K562 (cell line): ENCODE results near the gene ANO4. TPM values are rescaled to one million over a fixed set of nuclear protein-coding genes. Genes with fewer than 3 reads are reported as not detected.

Experiments used
- ATAC-seq: fragments of 200-7000 bp; cut with Tn5 transposase; 3 replicates; pipeline ENCODE4 v1.9.1; 2020; ENCODE audit warnings: moderate library complexity
- BruUV-seq: library from RNA; stranded (reverse); fragments of 400-500 nt; replicated peaks from 2 replicates; lab custom pipeline; 2021; lab: Mats Ljungman, UMichigan
- CTCF ChIA-PET: fragments of 300-600 bp; formaldehyde crosslinking; extraction: SDS; loops from one replicate; lab custom pipeline; 2021; ENCODE audit warnings: low intra/inter-chr PET ratio; lab: Yijun Ruan, JAX
- POLR2A ChIA-PET: fragments of 300-600, 350-650 bp; sonication (Branson Sonifier 250); formaldehyde crosslinking; extraction: SDS; loops from one replicate; lab custom pipeline; 2021; ENCODE audit warnings: antibody characterized with exemption, inconsistent platforms; lab: Yijun Ruan, JAX
- DNase-seq, 4 experiments: peaks; one replicate each; pipeline versions ENCODE4 v3.0.0 to v3.0.0-alpha.2; 2011 to 2018; ENCODE audit warnings: low spot score in 3 of 4, mixed read lengths in 3 of 4; ENCODE audit errors: extremely low read depth in 1 of 4
- FAIRE-seq: peaks from 2 replicates; lab custom pipeline; 2011; peaks lifted over from hg19 to GRCh38; lab: Jason Lieb, UNC
- H2AFZ ChIP-seq: 2 replicates; pipeline ENCODE4 v1.6.0; 2011; ENCODE audit warnings: low read depth, low read length, control low read depth, inconsistent platforms
- H3K27ac ChIP-seq: fragments of 200-600 bp; 3 replicates; pipeline ENCODE4 v1.8.0; 2011; ENCODE audit warnings: low read depth, mild to moderate bottlenecking, control low read depth, inconsistent platforms, low read length, moderate library complexity, mixed read lengths; ENCODE audit errors: extremely low read depth
- H3K27me3 ChIP-seq, 2 experiments: fragments of 300-600 bp in 1 of 2; 2 replicates in 1 of 2; 3 replicates in 1 of 2; pipeline versions ENCODE4 v1.6.0 to v1.8.0; 2011; ENCODE audit warnings: inconsistent platforms in 2 of 2, low read length in 2 of 2, mild to moderate bottlenecking in 1 of 2, mixed read lengths in 1 of 2, moderate library complexity in 1 of 2; ENCODE audit not compliant: control insufficient read depth in 2 of 2, insufficient read depth in 2 of 2
- H3K36me3 ChIP-seq: fragments of 300-600 bp; 3 replicates; pipeline ENCODE4 v1.8.0; 2011; ENCODE audit warnings: mild to moderate bottlenecking, low read length, inconsistent platforms; ENCODE audit not compliant: control insufficient read depth, insufficient read depth
- H3K4me1 ChIP-seq, 2 experiments: fragments of 200-600 bp in 1 of 2; replicated peaks in 1 of 2; 2 replicates in 1 of 2; 3 replicates in 1 of 2; pipeline versions ENCODE4 v1.5.1 to v1.8.0; 2011; ENCODE audit warnings: inconsistent platforms in 2 of 2, low read length in 2 of 2, mild to moderate bottlenecking in 1 of 2, mixed read lengths in 1 of 2, moderate library complexity in 1 of 2; ENCODE audit not compliant: control insufficient read depth in 2 of 2, insufficient read depth in 2 of 2
- H3K4me2 ChIP-seq: 2 replicates; pipeline ENCODE4 v1.6.1; 2011; ENCODE audit warnings: low read length, control low read depth, inconsistent platforms, mixed read lengths; ENCODE audit not compliant: insufficient read depth
- H3K4me3 ChIP-seq: fragments of 200-600 bp; sonication (generic), shearing (Covaris generic); 2 replicates; pipeline ENCODE4 v1.5.1; 2016; ENCODE audit warnings: control low read depth, inconsistent platforms
- H3K79me2 ChIP-seq: fragments of 200-600 bp; 3 replicates; pipeline ENCODE4 v1.8.0; 2011; ENCODE audit warnings: low read length, inconsistent platforms; ENCODE audit not compliant: control insufficient read depth, insufficient read depth
- H3K9ac ChIP-seq, 2 experiments: 2 replicates each; pipeline versions ENCODE4 v1.6.0 to v1.6.1; 2011; ENCODE audit warnings: low read depth in 2 of 2, low read length in 2 of 2, control low read depth in 1 of 2, inconsistent platforms in 1 of 2, mild to moderate bottlenecking in 1 of 2, mixed read lengths in 1 of 2; ENCODE audit not compliant: insufficient read depth in 1 of 2
- H3K9me1 ChIP-seq: one replicate; pipeline ENCODE4 v1.6.0; 2011; ENCODE audit warnings: inconsistent platforms, mild to moderate bottlenecking, low read length, moderate library complexity; ENCODE audit not compliant: control insufficient read depth, insufficient read depth
- H3K9me3 ChIP-seq: replicated peaks from 2 replicates; pipeline ENCODE4 v1.5.1; 2011; ENCODE audit warnings: low read depth, low read length, inconsistent platforms; ENCODE audit not compliant: control insufficient read depth, insufficient read depth
- H4K20me1 ChIP-seq: replicated peaks from 2 replicates; pipeline ENCODE4 v1.6.1; 2011; ENCODE audit warnings: low read length, inconsistent platforms, mixed read lengths; ENCODE audit not compliant: control insufficient read depth, insufficient read depth
- DDX20 ChIP-seq: fragments of 450-650 bp; IDR thresholded peaks from 2 replicates; pipeline ENCODE4 v1.6.1; 2016; ENCODE audit warnings: missing genetic modification characterization, low read depth, mild to moderate bottlenecking, missing compliant biosample characterization, moderate library complexity
- ETV6 ChIP-seq, 3 experiments: fragments of 150-350 bp in 1 of 3; sonication (generic) in 1 of 3; formaldehyde crosslinking in 1 of 3; IDR thresholded peaks; 2 replicates each; pipeline versions ENCODE4 v1.6.1 to v1.8.0; 2014 to 2022; ENCODE audit warnings: borderline replicate concordance in 2 of 3, low read depth in 2 of 3, antibody characterized with exemption in 1 of 3, low read length in 1 of 3, mild to moderate bottlenecking in 1 of 3, missing genetic modification reagents in 1 of 3
- IFI16 ChIP-seq: fragments of 250-450 bp; sonication (Bioruptor Pico); IDR thresholded peaks from 2 replicates; pipeline ENCODE4 v2.1.2; 2022; ENCODE audit warnings: mild to moderate bottlenecking, inconsistent platforms
- MCM5 ChIP-seq: fragments of 450-650 bp; IDR thresholded peaks from 2 replicates; pipeline ENCODE4 v1.6.1; 2016; ENCODE audit warnings: low read depth
- NCOA2 ChIP-seq, 2 experiments: fragments of 450-650 bp; IDR thresholded peaks; 2 replicates each; pipeline ENCODE4 v1.6.1; 2018; ENCODE audit warnings: mild to moderate bottlenecking in 2 of 2, moderate library complexity in 1 of 2; ENCODE audit not compliant: partially characterized antibody in 2 of 2
- RBBP5 ChIP-seq: fragments of 200-600 bp; sonication (generic); IDR thresholded peaks from 2 replicates; pipeline ENCODE4 v1.6.1; 2012; ENCODE audit warnings: borderline replicate concordance, mild to moderate bottlenecking, low read length, control low read depth, inconsistent platforms; ENCODE audit not compliant: insufficient read depth, poor library complexity, severe bottlenecking
- RBM34 ChIP-seq: fragments of 200-400 bp; formaldehyde crosslinking; IDR thresholded peaks from 2 replicates; pipeline ENCODE4 v1.6.1; 2018; ENCODE audit warnings: low read length, borderline replicate concordance; ENCODE audit not compliant: insufficient read depth
- STAG1 ChIP-seq: sonication (generic); formaldehyde crosslinking; IDR thresholded peaks from 2 replicates; pipeline ENCODE4 v1.5.0; 2020; ENCODE audit warnings: missing genetic modification reagents, borderline replicate concordance
- TCF7L2 ChIP-seq: fragments of 150-350 bp; IDR thresholded peaks from 2 replicates; pipeline ENCODE4 v1.6.1; 2016; ENCODE audit warnings: low read depth, mild to moderate bottlenecking, low read length, moderate library complexity
- ZNF431 ChIP-seq: sonication (generic); formaldehyde crosslinking; IDR thresholded peaks from 2 replicates; pipeline ENCODE4 v1.8.0; 2022; ENCODE audit warnings: mild to moderate bottlenecking, missing genetic modification reagents
- WGBS: fragments of 100-300 bp; shearing (Covaris generic); methylation state at CpG from one replicate; pipeline ENCODE4 v1.1.6; 2016; ENCODE audit warnings: low coverage, mixed read lengths; ENCODE audit not compliant: insufficient coverage; ENCODE audit errors: missing lambda C conversion rate; 5-methylcytosine and 5-hydroxymethylcytosine counted together
- in situ Hi-C: fragments of 300-500 bp; cut with MboI; formaldehyde crosslinking; loops from 4 replicates; pipeline ENCODE4 v1.15.0; 2018; ENCODE audit warnings: inconsistent platforms, mixed read lengths
- intact Hi-C: fragments of 100-400 bp; cut with micrococcal nuclease; formaldehyde crosslinking; loops from 2 replicates; pipeline ENCODE4 v1.14.2; 2022
- polyA plus RNA-seq, 8 experiments: library from polyadenylated mRNA; depleted of rRNA in 4 of 8; stranded (reverse) in 5 of 8; unstranded in 3 of 8; fragments of >200 nt; fragmentation: Nextera tagmentation in 2 of 8; fragmentation: Illumina TruSeq in 1 of 8; extraction: Ambion mirVana in 2 of 8; extraction: Trizol in 1 of 8; gene quantifications; 2 replicates each; pipeline versions ENCODE4 v1.2.1 to v1.2.3, GENCODE V29; 2011 to 2014; ENCODE audit warnings: inconsistent platforms in 1 of 8, missing spikeins in 1 of 8
- total RNA-seq, 7 experiments: library from RNA; depleted of rRNA in 6 of 7; stranded (reverse); fragments of >200 nt in 6 of 7; fragmentation: Illumina TruSeq in 2 of 7; extraction: Trizol in 2 of 7; gene quantifications; 2 replicates each; pipeline versions ENCODE4 v1.2.1 to v1.2.3, GENCODE V29; 2011 to 2021; ENCODE audit warnings: low replicate concordance in 1 of 7
- TF ChIP-seq, protein P1 (sequence below): sonication (generic); IDR thresholded peaks from 2 replicates; pipeline ENCODE4 v1.6.1; 2016
- TF ChIP-seq, protein P2 (sequence below): sonication (generic); formaldehyde crosslinking; IDR thresholded peaks from 2 replicates; pipeline ENCODE4 v1.8.1; 2023; ENCODE audit warnings: mild to moderate bottlenecking, missing genetic modification reagents
- TF ChIP-seq, protein P3 (sequence below): sonication (generic); formaldehyde crosslinking; IDR thresholded peaks from 2 replicates; pipeline ENCODE4 v1.9.0; 2022; ENCODE audit warnings: mild to moderate bottlenecking, missing genetic modification reagents
- TF ChIP-seq, protein P4 (sequence below): fragments of 250-450 bp; sonication (Bioruptor Pico); IDR thresholded peaks from 2 replicates; pipeline ENCODE4 v1.9.0; 2021; ENCODE audit warnings: mild to moderate bottlenecking, inconsistent platforms
- TF ChIP-seq, protein P5 (sequence below): fragments of 450-650 bp; formaldehyde crosslinking; IDR thresholded peaks from 2 replicates; pipeline ENCODE4 v1.4.0; 2020; ENCODE audit warnings: mild to moderate bottlenecking, moderate library complexity

The ANO4 gene
- total and polyA plus RNA-seq, 9 of the 15 experiments (the other 6 are each of a cell fraction or from before 2014, with no cell fraction given) = not detected

DNA sequence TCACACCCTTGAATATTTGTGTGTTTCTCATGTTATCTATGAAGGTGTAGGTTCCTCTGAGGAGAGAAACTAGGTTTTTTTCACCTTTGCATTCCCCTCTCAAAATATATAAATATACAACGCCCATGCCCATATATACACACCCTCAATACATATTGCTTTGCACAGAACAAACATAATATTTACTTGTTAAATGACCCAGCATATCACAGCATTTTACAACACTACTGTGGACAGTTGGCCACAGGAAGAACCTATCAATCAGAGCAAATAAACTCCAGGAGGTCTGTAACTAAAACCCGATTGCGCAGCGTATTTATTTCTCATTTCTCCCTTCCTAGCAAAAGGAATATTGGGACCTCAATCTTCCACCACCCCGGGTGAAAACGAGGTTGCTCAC, 219.4 kb downstream of the ANO4 start:
- ChIA-PET CTCF (no interaction called here), POLR2A (no interaction called here)
- DNase-seq (no peak), ATAC-seq (no peak), FAIRE-seq (no peak)
- Histone ChIP-seq H3K79me2 (no peaks in the 10 kb centered on the region), H3K36me3 (no peaks in the 10 kb centered on the region), H3K27ac (no peak overlapping the region), H2AFZ (no peak overlapping the region), H3K4me3 (no peak overlapping the region), H3K9me3 (no peaks in the 10 kb centered on the region; the same call in 1 of the 2 replicates), H3K9me1 (no peaks in the 10 kb centered on the region), H4K20me1 (no peaks in the 10 kb centered on the region), H3K9ac (no peak overlapping the region), H3K4me1 (no peaks in the 10 kb centered on the region), H3K4me2 (no peak overlapping the region), H3K27me3 (no peaks in the 10 kb centered on the region; a peak in 1 of 5 replicates)
- intact Hi-C loops = no loop called here
- in situ Hi-C loops = no loop called here
- BruUV-seq = no TSS peak
- WGBS = 2% methylated on average over 6 of the region's 6 CpGs
- TF ChIP-seq NCOA2 (IDR thresholded peaks at IDR 0.05; ENCODE audit: partially characterized antibody in 2 of 2) (no peak), TCF7L2 (no peak), DDX20 (tag) (no peak), ZNF431 (no peak), MCM5 (no peak), RBBP5 (no peak), ETV6 (IDR thresholded peaks at IDR 0.05; ENCODE audit: borderline replicate concordance in 1 of 2, low read depth in 2 of 2, low read length in 1 of 2) (no peak), ETV6 (CRISPR knock-in tag; IDR thresholded peaks at IDR 0.05; ENCODE audit: borderline replicate concordance) (no peak), STAG1 (CRISPR knock-in tag) (no peak), IFI16 (CRISPR knock-in tag) (no peak), RBM34 (no peak)
- TF ChIP-seq, protein P1, sequence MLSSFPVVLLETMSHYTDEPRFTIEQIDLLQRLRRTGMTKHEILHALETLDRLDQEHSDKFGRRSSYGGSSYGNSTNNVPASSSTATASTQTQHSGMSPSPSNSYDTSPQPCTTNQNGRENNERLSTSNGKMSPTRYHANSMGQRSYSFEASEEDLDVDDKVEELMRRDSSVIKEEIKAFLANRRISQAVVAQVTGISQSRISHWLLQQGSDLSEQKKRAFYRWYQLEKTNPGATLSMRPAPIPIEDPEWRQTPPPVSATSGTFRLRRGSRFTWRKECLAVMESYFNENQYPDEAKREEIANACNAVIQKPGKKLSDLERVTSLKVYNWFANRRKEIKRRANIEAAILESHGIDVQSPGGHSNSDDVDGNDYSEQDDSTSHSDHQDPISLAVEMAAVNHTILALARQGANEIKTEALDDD = no peak
- TF ChIP-seq, protein P2, sequence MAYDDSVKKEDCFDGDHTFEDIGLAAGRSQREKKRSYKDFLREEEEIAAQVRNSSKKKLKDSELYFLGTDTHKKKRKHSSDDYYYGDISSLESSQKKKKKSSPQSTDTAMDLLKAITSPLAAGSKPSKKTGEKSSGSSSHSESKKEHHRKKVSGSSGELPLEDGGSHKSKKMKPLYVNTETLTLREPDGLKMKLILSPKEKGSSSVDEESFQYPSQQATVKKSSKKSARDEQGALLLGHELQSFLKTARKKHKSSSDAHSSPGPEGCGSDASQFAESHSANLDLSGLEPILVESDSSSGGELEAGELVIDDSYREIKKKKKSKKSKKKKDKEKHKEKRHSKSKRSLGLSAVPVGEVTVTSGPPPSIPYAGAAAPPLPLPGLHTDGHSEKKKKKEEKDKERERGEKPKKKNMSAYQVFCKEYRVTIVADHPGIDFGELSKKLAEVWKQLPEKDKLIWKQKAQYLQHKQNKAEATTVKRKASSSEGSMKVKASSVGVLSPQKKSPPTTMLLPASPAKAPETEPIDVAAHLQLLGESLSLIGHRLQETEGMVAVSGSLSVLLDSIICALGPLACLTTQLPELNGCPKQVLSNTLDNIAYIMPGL = no peak
- TF ChIP-seq, protein P3, sequence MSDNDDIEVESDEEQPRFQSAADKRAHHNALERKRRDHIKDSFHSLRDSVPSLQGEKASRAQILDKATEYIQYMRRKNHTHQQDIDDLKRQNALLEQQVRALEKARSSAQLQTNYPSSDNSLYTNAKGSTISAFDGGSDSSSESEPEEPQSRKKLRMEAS (CRISPR knock-in tag) = no peak
- TF ChIP-seq, protein P4, sequence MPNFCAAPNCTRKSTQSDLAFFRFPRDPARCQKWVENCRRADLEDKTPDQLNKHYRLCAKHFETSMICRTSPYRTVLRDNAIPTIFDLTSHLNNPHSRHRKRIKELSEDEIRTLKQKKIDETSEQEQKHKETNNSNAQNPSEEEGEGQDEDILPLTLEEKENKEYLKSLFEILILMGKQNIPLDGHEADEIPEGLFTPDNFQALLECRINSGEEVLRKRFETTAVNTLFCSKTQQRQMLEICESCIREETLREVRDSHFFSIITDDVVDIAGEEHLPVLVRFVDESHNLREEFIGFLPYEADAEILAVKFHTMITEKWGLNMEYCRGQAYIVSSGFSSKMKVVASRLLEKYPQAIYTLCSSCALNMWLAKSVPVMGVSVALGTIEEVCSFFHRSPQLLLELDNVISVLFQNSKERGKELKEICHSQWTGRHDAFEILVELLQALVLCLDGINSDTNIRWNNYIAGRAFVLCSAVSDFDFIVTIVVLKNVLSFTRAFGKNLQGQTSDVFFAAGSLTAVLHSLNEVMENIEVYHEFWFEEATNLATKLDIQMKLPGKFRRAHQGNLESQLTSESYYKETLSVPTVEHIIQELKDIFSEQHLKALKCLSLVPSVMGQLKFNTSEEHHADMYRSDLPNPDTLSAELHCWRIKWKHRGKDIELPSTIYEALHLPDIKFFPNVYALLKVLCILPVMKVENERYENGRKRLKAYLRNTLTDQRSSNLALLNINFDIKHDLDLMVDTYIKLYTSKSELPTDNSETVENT (CRISPR knock-in tag) = no peak
- TF ChIP-seq, protein P5, sequence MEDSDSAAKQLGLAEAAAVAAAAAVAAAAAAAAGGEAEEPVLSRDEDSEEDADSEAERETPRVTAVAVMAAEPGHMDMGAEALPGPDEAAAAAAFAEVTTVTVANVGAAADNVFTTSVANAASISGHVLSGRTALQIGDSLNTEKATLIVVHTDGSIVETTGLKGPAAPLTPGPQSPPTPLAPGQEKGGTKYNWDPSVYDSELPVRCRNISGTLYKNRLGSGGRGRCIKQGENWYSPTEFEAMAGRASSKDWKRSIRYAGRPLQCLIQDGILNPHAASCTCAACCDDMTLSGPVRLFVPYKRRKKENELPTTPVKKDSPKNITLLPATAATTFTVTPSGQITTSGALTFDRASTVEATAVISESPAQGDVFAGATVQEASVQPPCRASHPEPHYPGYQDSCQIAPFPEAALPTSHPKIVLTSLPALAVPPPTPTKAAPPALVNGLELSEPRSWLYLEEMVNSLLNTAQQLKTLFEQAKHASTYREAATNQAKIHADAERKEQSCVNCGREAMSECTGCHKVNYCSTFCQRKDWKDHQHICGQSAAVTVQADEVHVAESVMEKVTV = no peak
